K562 (cell line): ENCODE results near the gene EML3. TPM values are rescaled to one million over a fixed set of nuclear protein-coding genes. Genes with fewer than 3 reads are reported as not detected.

ENCODE experiments used
- ATAC-seq: fragments of 200-7000 bp; cut with Tn5 transposase; 3 replicates; pipeline ENCODE4 v1.9.1; 2020; ENCODE audit warnings: moderate library complexity
- BruUV-seq: library from RNA; stranded (reverse); fragments of 400-500 nt; replicated peaks from 2 replicates; lab custom pipeline; 2021; lab: Mats Ljungman, UMichigan
- CTCF ChIA-PET: fragments of 300-600 bp; formaldehyde crosslinking; extraction: SDS; loops from one replicate; lab custom pipeline; 2021; ENCODE audit warnings: low intra/inter-chr PET ratio; lab: Yijun Ruan, JAX
- POLR2A ChIA-PET: fragments of 300-600, 350-650 bp; sonication (Branson Sonifier 250); formaldehyde crosslinking; extraction: SDS; loops from one replicate; lab custom pipeline; 2021; ENCODE audit warnings: antibody characterized with exemption, inconsistent platforms; lab: Yijun Ruan, JAX
- DNase-seq, 4 experiments: peaks; one replicate each; pipeline versions ENCODE4 v3.0.0 to v3.0.0-alpha.2; 2011 to 2018; ENCODE audit warnings: low spot score in 3 of 4, mixed read lengths in 3 of 4; ENCODE audit errors: extremely low read depth in 1 of 4
- FAIRE-seq: peaks from 2 replicates; lab custom pipeline; 2011; peaks lifted over from hg19 to GRCh38; lab: Jason Lieb, UNC
- H2AFZ ChIP-seq: 2 replicates; pipeline ENCODE4 v1.6.0; 2011; ENCODE audit warnings: low read depth, low read length, control low read depth, inconsistent platforms
- H3K27ac ChIP-seq: fragments of 200-600 bp; 3 replicates; pipeline ENCODE4 v1.8.0; 2011; ENCODE audit warnings: low read depth, mild to moderate bottlenecking, control low read depth, inconsistent platforms, low read length, moderate library complexity, mixed read lengths; ENCODE audit errors: extremely low read depth
- H3K27me3 ChIP-seq, 2 experiments: fragments of 300-600 bp in 1 of 2; 2 replicates in 1 of 2; 3 replicates in 1 of 2; pipeline versions ENCODE4 v1.6.0 to v1.8.0; 2011; ENCODE audit warnings: inconsistent platforms in 2 of 2, low read length in 2 of 2, mild to moderate bottlenecking in 1 of 2, mixed read lengths in 1 of 2, moderate library complexity in 1 of 2; ENCODE audit not compliant: control insufficient read depth in 2 of 2, insufficient read depth in 2 of 2
- H3K36me3 ChIP-seq: fragments of 300-600 bp; 3 replicates; pipeline ENCODE4 v1.8.0; 2011; ENCODE audit warnings: mild to moderate bottlenecking, low read length, inconsistent platforms; ENCODE audit not compliant: control insufficient read depth, insufficient read depth
- H3K4me1 ChIP-seq, 2 experiments: fragments of 200-600 bp in 1 of 2; replicated peaks in 1 of 2; 2 replicates in 1 of 2; 3 replicates in 1 of 2; pipeline versions ENCODE4 v1.5.1 to v1.8.0; 2011; ENCODE audit warnings: inconsistent platforms in 2 of 2, low read length in 2 of 2, mild to moderate bottlenecking in 1 of 2, mixed read lengths in 1 of 2, moderate library complexity in 1 of 2; ENCODE audit not compliant: control insufficient read depth in 2 of 2, insufficient read depth in 2 of 2
- H3K4me2 ChIP-seq: 2 replicates; pipeline ENCODE4 v1.6.1; 2011; ENCODE audit warnings: low read length, control low read depth, inconsistent platforms, mixed read lengths; ENCODE audit not compliant: insufficient read depth
- H3K4me3 ChIP-seq: fragments of 200-600 bp; sonication (generic), shearing (Covaris generic); 2 replicates; pipeline ENCODE4 v1.5.1; 2016; ENCODE audit warnings: control low read depth, inconsistent platforms
- H3K79me2 ChIP-seq: fragments of 200-600 bp; 3 replicates; pipeline ENCODE4 v1.8.0; 2011; ENCODE audit warnings: low read length, inconsistent platforms; ENCODE audit not compliant: control insufficient read depth, insufficient read depth
- H3K9ac ChIP-seq, 2 experiments: 2 replicates each; pipeline versions ENCODE4 v1.6.0 to v1.6.1; 2011; ENCODE audit warnings: low read depth in 2 of 2, low read length in 2 of 2, control low read depth in 1 of 2, inconsistent platforms in 1 of 2, mild to moderate bottlenecking in 1 of 2, mixed read lengths in 1 of 2; ENCODE audit not compliant: insufficient read depth in 1 of 2
- H3K9me1 ChIP-seq: one replicate; pipeline ENCODE4 v1.6.0; 2011; ENCODE audit warnings: inconsistent platforms, mild to moderate bottlenecking, low read length, moderate library complexity; ENCODE audit not compliant: control insufficient read depth, insufficient read depth
- H3K9me3 ChIP-seq: replicated peaks from 2 replicates; pipeline ENCODE4 v1.5.1; 2011; ENCODE audit warnings: low read depth, low read length, inconsistent platforms; ENCODE audit not compliant: control insufficient read depth, insufficient read depth
- H4K20me1 ChIP-seq: replicated peaks from 2 replicates; pipeline ENCODE4 v1.6.1; 2011; ENCODE audit warnings: low read length, inconsistent platforms, mixed read lengths; ENCODE audit not compliant: control insufficient read depth, insufficient read depth
- CBFA2T2 ChIP-seq: fragments of 450-650 bp; conservative IDR thresholded peaks from 2 replicates; pipeline ENCODE4 v1.6.1; 2017; ENCODE audit warnings: mild to moderate bottlenecking
- CCAR2 ChIP-seq: fragments of 200-400 bp; formaldehyde crosslinking; IDR thresholded peaks from 2 replicates; pipeline ENCODE4 v1.6.1; 2017; ENCODE audit warnings: mild to moderate bottlenecking, low read depth, low read length
- CCNT2 ChIP-seq: IDR thresholded peaks from 2 replicates; pipeline ENCODE4 v1.6.1; 2011; ENCODE audit warnings: borderline replicate concordance, low read depth, mild to moderate bottlenecking, moderate library complexity, mixed read lengths, low read length; ENCODE audit not compliant: insufficient read length; ENCODE audit errors: extremely low read depth
- DNMT1 ChIP-seq: fragments of 450-650 bp; IDR thresholded peaks from 2 replicates; pipeline ENCODE4 v1.6.1; 2016; ENCODE audit warnings: antibody characterized with exemption, mild to moderate bottlenecking
- LEF1 ChIP-seq: fragments of 450-650 bp; IDR thresholded peaks from 2 replicates; pipeline ENCODE4 v1.6.1; 2016; ENCODE audit warnings: mild to moderate bottlenecking
- MAFG ChIP-seq: fragments of 450-650 bp; conservative IDR thresholded peaks from 2 replicates; pipeline ENCODE4 v1.6.1; 2016; ENCODE audit warnings: missing genetic modification characterization, missing compliant biosample characterization
- MCM2 ChIP-seq: fragments of 450-650 bp; IDR thresholded peaks from 2 replicates; pipeline ENCODE4 v1.6.1; 2017; ENCODE audit warnings: low read depth, mild to moderate bottlenecking
- MTA1 ChIP-seq: fragments of 450-650 bp; IDR thresholded peaks from 2 replicates; pipeline ENCODE4 v1.6.1; 2017; ENCODE audit warnings: borderline replicate concordance
- PHTF2 ChIP-seq: fragments of 250-450 bp; sonication (Bioruptor Pico); IDR thresholded peaks from 2 replicates; pipeline ENCODE4 v1.5.0; 2021; ENCODE audit warnings: mild to moderate bottlenecking
- SMARCB1 ChIP-seq: IDR thresholded peaks from 2 replicates; pipeline ENCODE4 v1.6.1; 2011; ENCODE audit warnings: improper control_type of control experiment, low read depth; ENCODE audit not compliant: insufficient read length
- SP2 ChIP-seq: IDR thresholded peaks from 2 replicates; pipeline ENCODE4 v1.6.1; 2011; ENCODE audit warnings: mild to moderate bottlenecking, low read depth, low read length, moderate library complexity; ENCODE audit not compliant: poor library complexity, severe bottlenecking; ENCODE audit errors: extremely low read depth
- SRF ChIP-seq, 2 experiments: fragments of 250-450, 450-650 bp in 1 of 2; sonication (Bioruptor Pico) in 1 of 2; sonication (generic) in 1 of 2; formaldehyde crosslinking; IDR thresholded peaks; 2 replicates each; pipeline versions ENCODE4 v1.5.0 to v1.5.1; 2020 to 2022; ENCODE audit warnings: mild to moderate bottlenecking in 1 of 2, missing genetic modification reagents in 1 of 2
- WGBS: fragments of 100-300 bp; shearing (Covaris generic); methylation state at CpG from one replicate; pipeline ENCODE4 v1.1.6; 2016; ENCODE audit warnings: low coverage, mixed read lengths; ENCODE audit not compliant: insufficient coverage; ENCODE audit errors: missing lambda C conversion rate; 5-methylcytosine and 5-hydroxymethylcytosine counted together
- in situ Hi-C: fragments of 300-500 bp; cut with MboI; formaldehyde crosslinking; loops from 4 replicates; pipeline ENCODE4 v1.15.0; 2018; ENCODE audit warnings: inconsistent platforms, mixed read lengths
- intact Hi-C: fragments of 100-400 bp; cut with micrococcal nuclease; formaldehyde crosslinking; loops from 2 replicates; pipeline ENCODE4 v1.14.2; 2022
- polyA plus RNA-seq, 8 experiments: library from polyadenylated mRNA; depleted of rRNA in 4 of 8; stranded (reverse) in 5 of 8; unstranded in 3 of 8; fragments of >200 nt; fragmentation: Nextera tagmentation in 2 of 8; fragmentation: Illumina TruSeq in 1 of 8; extraction: Ambion mirVana in 2 of 8; extraction: Trizol in 1 of 8; gene quantifications; 2 replicates each; pipeline versions ENCODE4 v1.2.1 to v1.2.3, GENCODE V29; 2011 to 2014; ENCODE audit warnings: inconsistent platforms in 1 of 8, missing spikeins in 1 of 8
- total RNA-seq, 7 experiments: library from RNA; depleted of rRNA in 6 of 7; stranded (reverse); fragments of >200 nt in 6 of 7; fragmentation: Illumina TruSeq in 2 of 7; extraction: Trizol in 2 of 7; gene quantifications; 2 replicates each; pipeline versions ENCODE4 v1.2.1 to v1.2.3, GENCODE V29; 2011 to 2021; ENCODE audit warnings: low replicate concordance in 1 of 7
- TF ChIP-seq, protein P1 (sequence below): fragments of 450-650 bp; formaldehyde crosslinking; IDR thresholded peaks from 2 replicates; pipeline ENCODE4 v1.4.0; 2020; ENCODE audit warnings: mild to moderate bottlenecking, mixed read lengths
- TF ChIP-seq, protein P2 (sequence below): fragments of 450-650 bp; formaldehyde crosslinking; IDR thresholded peaks from 2 replicates; pipeline ENCODE4 v1.4.0; 2020; ENCODE audit warnings: mild to moderate bottlenecking, moderate library complexity
- TF ChIP-seq, protein P3 (sequence below): fragments of 200-800 bp; sonication (Bioruptor generic); IDR thresholded peaks from 2 replicates; pipeline ENCODE4 v1.6.1; 2016; ENCODE audit warnings: missing genetic modification characterization, missing compliant biosample characterization

The EML3 gene
- total and polyA plus RNA-seq, 9 of the 15 experiments (the other 6 are each of a cell fraction or from before 2014, with no cell fraction given) = 0.32 to 90.5 (median 26.4) TPM

DNA sequence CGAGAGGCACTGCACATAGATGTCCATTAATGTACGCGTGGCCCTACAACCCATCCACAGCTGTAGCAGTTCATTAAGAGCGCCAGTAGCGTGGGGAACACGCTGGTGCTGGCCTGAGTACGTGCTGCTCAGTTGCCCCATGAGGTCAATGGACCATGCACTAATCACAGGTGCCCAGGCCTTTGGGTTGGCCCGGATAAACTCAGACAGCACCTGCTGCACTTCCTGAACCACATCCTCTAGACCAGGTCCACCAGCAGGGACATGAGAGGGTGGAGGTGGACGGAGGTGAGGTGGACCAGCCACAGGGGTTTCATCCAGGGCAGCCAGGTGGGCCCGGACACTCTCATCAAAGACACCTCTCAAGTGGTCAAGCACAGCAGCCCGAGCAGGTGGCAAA, 36.9 kb upstream of the EML3 start:
- no peak for TF ChIP-seq CCNT2
- TF ChIP-seq SP2 = no peak
- TF ChIP-seq DNMT1 = no peak
- no peak for TF ChIP-seq MCM2
- no peak for TF ChIP-seq SMARCB1
- TF ChIP-seq, protein P1, sequence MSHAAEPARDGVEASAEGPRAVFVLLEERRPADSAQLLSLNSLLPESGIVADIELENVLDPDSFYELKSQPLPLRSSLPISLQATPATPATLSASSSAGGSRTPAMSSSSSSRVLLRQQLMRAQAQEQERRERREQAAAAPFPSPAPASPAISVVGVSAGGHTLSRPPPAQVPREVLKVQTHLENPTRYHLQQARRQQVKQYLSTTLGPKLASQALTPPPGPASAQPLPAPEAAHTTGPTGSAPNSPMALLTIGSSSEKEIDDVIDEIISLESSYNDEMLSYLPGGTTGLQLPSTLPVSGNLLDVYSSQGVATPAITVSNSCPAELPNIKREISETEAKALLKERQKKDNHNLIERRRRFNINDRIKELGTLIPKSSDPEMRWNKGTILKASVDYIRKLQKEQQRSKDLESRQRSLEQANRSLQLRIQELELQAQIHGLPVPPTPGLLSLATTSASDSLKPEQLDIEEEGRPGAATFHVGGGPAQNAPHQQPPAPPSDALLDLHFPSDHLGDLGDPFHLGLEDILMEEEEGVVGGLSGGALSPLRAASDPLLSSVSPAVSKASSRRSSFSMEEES = no peak
- TF ChIP-seq, protein P2, sequence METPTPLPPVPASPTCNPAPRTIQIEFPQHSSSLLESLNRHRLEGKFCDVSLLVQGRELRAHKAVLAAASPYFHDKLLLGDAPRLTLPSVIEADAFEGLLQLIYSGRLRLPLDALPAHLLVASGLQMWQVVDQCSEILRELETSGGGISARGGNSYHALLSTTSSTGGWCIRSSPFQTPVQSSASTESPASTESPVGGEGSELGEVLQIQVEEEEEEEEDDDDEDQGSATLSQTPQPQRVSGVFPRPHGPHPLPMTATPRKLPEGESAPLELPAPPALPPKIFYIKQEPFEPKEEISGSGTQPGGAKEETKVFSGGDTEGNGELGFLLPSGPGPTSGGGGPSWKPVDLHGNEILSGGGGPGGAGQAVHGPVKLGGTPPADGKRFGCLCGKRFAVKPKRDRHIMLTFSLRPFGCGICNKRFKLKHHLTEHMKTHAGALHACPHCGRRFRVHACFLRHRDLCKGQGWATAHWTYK = no peak
- TF ChIP-seq CCAR2 = no peak
- no peak for TF ChIP-seq MTA1
- no peak for TF ChIP-seq MAFG (tag)
- TF ChIP-seq PHTF2 = no peak
- no peak for TF ChIP-seq LEF1
- no peak for TF ChIP-seq SRF (CRISPR knock-in tag; IDR thresholded peaks at IDR 0.05)
- TF ChIP-seq CBFA2T2 = no peak
- TF ChIP-seq, protein P3, sequence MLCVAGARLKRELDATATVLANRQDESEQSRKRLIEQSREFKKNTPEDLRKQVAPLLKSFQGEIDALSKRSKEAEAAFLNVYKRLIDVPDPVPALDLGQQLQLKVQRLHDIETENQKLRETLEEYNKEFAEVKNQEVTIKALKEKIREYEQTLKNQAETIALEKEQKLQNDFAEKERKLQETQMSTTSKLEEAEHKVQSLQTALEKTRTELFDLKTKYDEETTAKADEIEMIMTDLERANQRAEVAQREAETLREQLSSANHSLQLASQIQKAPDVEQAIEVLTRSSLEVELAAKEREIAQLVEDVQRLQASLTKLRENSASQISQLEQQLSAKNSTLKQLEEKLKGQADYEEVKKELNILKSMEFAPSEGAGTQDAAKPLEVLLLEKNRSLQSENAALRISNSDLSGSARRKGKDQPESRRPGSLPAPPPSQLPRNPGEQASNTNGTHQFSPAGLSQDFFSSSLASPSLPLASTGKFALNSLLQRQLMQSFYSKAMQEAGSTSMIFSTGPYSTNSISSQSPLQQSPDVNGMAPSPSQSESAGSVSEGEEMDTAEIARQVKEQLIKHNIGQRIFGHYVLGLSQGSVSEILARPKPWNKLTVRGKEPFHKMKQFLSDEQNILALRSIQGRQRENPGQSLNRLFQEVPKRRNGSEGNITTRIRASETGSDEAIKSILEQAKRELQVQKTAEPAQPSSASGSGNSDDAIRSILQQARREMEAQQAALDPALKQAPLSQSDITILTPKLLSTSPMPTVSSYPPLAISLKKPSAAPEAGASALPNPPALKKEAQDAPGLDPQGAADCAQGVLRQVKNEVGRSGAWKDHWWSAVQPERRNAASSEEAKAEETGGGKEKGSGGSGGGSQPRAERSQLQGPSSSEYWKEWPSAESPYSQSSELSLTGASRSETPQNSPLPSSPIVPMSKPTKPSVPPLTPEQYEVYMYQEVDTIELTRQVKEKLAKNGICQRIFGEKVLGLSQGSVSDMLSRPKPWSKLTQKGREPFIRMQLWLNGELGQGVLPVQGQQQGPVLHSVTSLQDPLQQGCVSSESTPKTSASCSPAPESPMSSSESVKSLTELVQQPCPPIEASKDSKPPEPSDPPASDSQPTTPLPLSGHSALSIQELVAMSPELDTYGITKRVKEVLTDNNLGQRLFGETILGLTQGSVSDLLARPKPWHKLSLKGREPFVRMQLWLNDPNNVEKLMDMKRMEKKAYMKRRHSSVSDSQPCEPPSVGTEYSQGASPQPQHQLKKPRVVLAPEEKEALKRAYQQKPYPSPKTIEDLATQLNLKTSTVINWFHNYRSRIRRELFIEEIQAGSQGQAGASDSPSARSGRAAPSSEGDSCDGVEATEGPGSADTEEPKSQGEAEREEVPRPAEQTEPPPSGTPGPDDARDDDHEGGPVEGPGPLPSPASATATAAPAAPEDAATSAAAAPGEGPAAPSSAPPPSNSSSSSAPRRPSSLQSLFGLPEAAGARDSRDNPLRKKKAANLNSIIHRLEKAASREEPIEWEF (CRISPR knock-in tag) = no peak
- CTCF ChIA-PET = no interaction called here

More for the DNA sequence above, 36.9 kb upstream of the EML3 start:
- H3K9ac ChIP-seq = peak overlapping the region in 1 of 2 experiments; percentile 64; a peak in 2 of 4 replicates
- no peak overlapping the region for H3K27ac ChIP-seq
- no peaks in the 10 kb centered on the region for H3K9me1 ChIP-seq
- no peak overlapping the region for H3K4me3 ChIP-seq
- no peak overlapping the region for H2AFZ ChIP-seq
- peaks cover 54% of the 10 kb centered on the region for H3K79me2 ChIP-seq
- no peaks in the 10 kb centered on the region for H3K27me3 ChIP-seq
- WGBS = 93% methylated on average over 11 of the region's 11 CpGs
- DNase-seq = no peak
- H3K36me3 ChIP-seq = peaks cover 51% of the 10 kb centered on the region
- H3K4me2 ChIP-seq = no peak overlapping the region
- no peak for FAIRE-seq
- peaks cover 20% of the 10 kb centered on the region for H4K20me1 ChIP-seq
- no peaks in the 10 kb centered on the region for H3K9me3 ChIP-seq
- intact Hi-C loops = no loop called here
- POLR2A ChIA-PET = interaction anchor here (1.1 to 2.8 kb wide), 4 partner anchors 16 to 50 kb away, joined by 3 to 40 read pairs (median 6); partner anchors contain the start of genes C11orf98, CSKMT, LBHD1 and UQCC3
- H3K4me1 ChIP-seq = peaks cover 18 to 51% of the 10 kb centered on the region in 2 experiments
- in situ Hi-C loops = no loop called here
- no TSS peak for BruUV-seq
- no peak for ATAC-seq
